ENCODE results near the gene STYXL1.
"Not testable (repeated sequence)": the region's sequence is repeated elsewhere in the genome, so short reads cannot be mapped to it uniquely, and the experiment has no call there.

STYXL1 gene

GRCh38 chr7:76047811-76048667 lies at the start of gene STYXL1, which contains the start of gene MDH2:
Gene STYXL1 (minus strand): TSS chr7:76048000. CDS start chr7:76030523, 17,477 bp downstream.
Gene MDH2 (plus strand): TSS chr7:76048106. CDS start chr7:76048161, 55 bp downstream.
- in situ Hi-C loops (cut with HindIII; ENCODE audit: low sequenced_read_pairs): no loop called here

GRCh38 chr7:76095908-76096307 lies 48.1 kb upstream of the STYXL1 start:
- in situ Hi-C loops (cut with HindIII; ENCODE audit: low sequenced_read_pairs): no loop called here

- in situ Hi-C loops (cut with HindIII; ENCODE audit: low sequenced_read_pairs): not testable (repeated sequence)
Observed at GRCh38 chr7:76094326-76094725, 46.5 kb upstream of the STYXL1 start.

GRCh38 chr7:76093531-76093930 lies 45.7 kb upstream of the STYXL1 start:
- in situ Hi-C loops (cut with HindIII; ENCODE audit: low sequenced_read_pairs): not testable (repeated sequence)

- in situ Hi-C loops (cut with HindIII; ENCODE audit: low sequenced_read_pairs): no loop called here
Observed at GRCh38 chr7:76091506-76091905, 43.7 kb upstream of the STYXL1 start.

- in situ Hi-C loops (cut with HindIII; ENCODE audit: low sequenced_read_pairs): no loop called here
Observed at GRCh38 chr7:76089865-76090475, 42.2 kb upstream of the STYXL1 start.

- in situ Hi-C loops (cut with HindIII; ENCODE audit: low sequenced_read_pairs): not testable (repeated sequence)
Observed at GRCh38 chr7:76087362-76087791, 39.6 kb upstream of the STYXL1 start.

GRCh38 chr7:76086070-76086469 lies 38.3 kb upstream of the STYXL1 start:
- in situ Hi-C loops (cut with HindIII; ENCODE audit: low sequenced_read_pairs): no loop called here

- in situ Hi-C loops (cut with HindIII; ENCODE audit: low sequenced_read_pairs): not testable (repeated sequence)
Observed at GRCh38 chr7:76084115-76084514, 36.3 kb upstream of the STYXL1 start.

- in situ Hi-C loops (cut with HindIII; ENCODE audit: low sequenced_read_pairs): no loop called here
Observed at GRCh38 chr7:76080204-76080603, 32.4 kb upstream of the STYXL1 start.

- in situ Hi-C loops (cut with HindIII; ENCODE audit: low sequenced_read_pairs): no loop called here
Observed at GRCh38 chr7:76077435-76077834, 29.6 kb upstream of the STYXL1 start.

GRCh38 chr7:76076995-76077394 lies 29.2 kb upstream of the STYXL1 start:
- in situ Hi-C loops (cut with HindIII; ENCODE audit: low sequenced_read_pairs): no loop called here

GRCh38 chr7:76074972-76075370 lies 27.2 kb upstream of the STYXL1 start:
- in situ Hi-C loops (cut with HindIII; ENCODE audit: low sequenced_read_pairs): no loop called here

- in situ Hi-C loops (cut with HindIII; ENCODE audit: low sequenced_read_pairs): no loop called here
Observed at GRCh38 chr7:76074306-76074971, 26.6 kb upstream of the STYXL1 start.

GRCh38 chr7:76073335-76073990 lies 25.7 kb upstream of the STYXL1 start:
- in situ Hi-C loops (cut with HindIII; ENCODE audit: low sequenced_read_pairs): no loop called here

- in situ Hi-C loops (cut with HindIII; ENCODE audit: low sequenced_read_pairs): no loop called here
Observed at GRCh38 chr7:76072243-76073148, 24.7 kb upstream of the STYXL1 start.

GRCh38 chr7:76071316-76072242 lies 23.8 kb upstream of the STYXL1 start:
- in situ Hi-C loops (cut with HindIII; ENCODE audit: low sequenced_read_pairs): no loop called here

GRCh38 chr7:76069238-76069638 lies 21.4 kb upstream of the STYXL1 start:
- in situ Hi-C loops (cut with HindIII; ENCODE audit: low sequenced_read_pairs): no loop called here
